GM12878 (cell line): ENCODE results near the gene NOS1. TPM values are rescaled to one million over a fixed set of nuclear protein-coding genes. Genes with fewer than 3 reads are reported as not detected.

Experiments used
- ATAC-seq: fragments of 200-7000 bp; cut with Tn5 transposase; 3 replicates; pipeline ENCODE4 v1.9.1; 2020; ENCODE audit warnings: mild to moderate bottlenecking, moderate library complexity
- BruUV-seq: library from RNA; stranded (reverse); fragments of 400-500 nt; replicated peaks from 2 replicates; lab custom pipeline; 2021; lab: Mats Ljungman, UMichigan
- CTCF ChIA-PET: fragments of 300-600 bp; sonication (Branson Sonifier 250); formaldehyde crosslinking; extraction: SDS; loops from one replicate; lab custom pipeline; 2021; ENCODE audit warnings: inconsistent platforms; lab: Yijun Ruan, JAX
- POLR2A ChIA-PET: fragments of 350-600 bp; formaldehyde crosslinking; extraction: SDS; loops from one replicate; lab custom pipeline; 2021; ENCODE audit warnings: inconsistent platforms; lab: Charles Lee
- RAD21 ChIA-PET: fragments of 300-600 bp; sonication (Branson Sonifier 250); formaldehyde crosslinking; loops from one replicate; lab custom pipeline; 2023; ENCODE audit warnings: antibody characterized with exemption; ENCODE audit not compliant: unreplicated experiment; lab: Charles Lee
- SMC1A ChIA-PET: fragments of 300-600 bp; sonication (Branson Sonifier 250); formaldehyde crosslinking; loops from one replicate; lab custom pipeline; 2023; ENCODE audit not compliant: unreplicated experiment, uncharacterized antibody; lab: Charles Lee
- DNase-seq: peaks from one replicate; pipeline ENCODE4 v3.0.0-alpha.2; 2011; ENCODE audit warnings: low read depth, low spot score
- FAIRE-seq: peaks from 3 replicates; lab custom pipeline; 2011; peaks lifted over from hg19 to GRCh38; lab: Jason Lieb, UNC
- H2AFZ ChIP-seq: 2 replicates; pipeline ENCODE4 v1.6.0; 2011; ENCODE audit warnings: low read depth, low read length, control low read depth; ENCODE audit not compliant: control insufficient read depth
- H3K27ac ChIP-seq: 2 replicates; pipeline ENCODE4 v1.5.1; 2011; ENCODE audit warnings: control low read depth; ENCODE audit not compliant: control insufficient read depth, insufficient read depth
- H3K27me3 ChIP-seq, 2 experiments: replicated peaks in 1 of 2; 2 replicates each; pipeline versions ENCODE4 v1.6.0 to v1.6.1; 2011; ENCODE audit warnings: low read length in 1 of 2; ENCODE audit not compliant: control insufficient read depth in 2 of 2, insufficient read depth in 2 of 2
- H3K36me3 ChIP-seq, 2 experiments: 2 replicates each; pipeline ENCODE4 v1.5.1; 2011; ENCODE audit warnings: low read length in 1 of 2; ENCODE audit not compliant: control insufficient read depth in 2 of 2, insufficient read depth in 2 of 2
- H3K4me1 ChIP-seq: 2 replicates; pipeline ENCODE4 v1.6.1; 2011; ENCODE audit warnings: mild to moderate bottlenecking, low read length, moderate library complexity, mixed read lengths; ENCODE audit not compliant: control insufficient read depth, insufficient read depth
- H3K4me2 ChIP-seq: 2 replicates; pipeline ENCODE4 v1.6.0; 2011; ENCODE audit warnings: control low read depth; ENCODE audit not compliant: control insufficient read depth, insufficient read depth
- H3K4me3 ChIP-seq: fragments of 200-600 bp; sonication (generic); 2 replicates; pipeline ENCODE4 v1.5.1; 2016
- H3K79me2 ChIP-seq: 2 replicates; pipeline ENCODE4 v1.6.0; 2011; ENCODE audit warnings: low read length; ENCODE audit not compliant: control insufficient read depth, insufficient read depth
- H3K9ac ChIP-seq: 2 replicates; pipeline ENCODE4 v1.8.0; 2011; ENCODE audit warnings: low read length, control low read depth, mixed read lengths; ENCODE audit not compliant: control insufficient read depth, insufficient read depth
- H3K9me3 ChIP-seq: replicated peaks from 3 replicates; pipeline ENCODE4 v1.5.1; 2011; ENCODE audit warnings: mild to moderate bottlenecking, low read length; ENCODE audit not compliant: control insufficient read depth, insufficient read depth
- H4K20me1 ChIP-seq: 2 replicates; pipeline ENCODE4 v1.6.0; 2011; ENCODE audit not compliant: control insufficient read depth, insufficient read depth
- CEBPB ChIP-seq, 2 experiments: fragments of 150-350 bp in 1 of 2; IDR thresholded peaks; 2 replicates each; pipeline ENCODE4 v1.6.1; 2012 to 2014; ENCODE audit warnings: low read depth in 2 of 2, low read length in 2 of 2, borderline replicate concordance in 1 of 2, inconsistent platforms in 1 of 2
- FOS ChIP-seq: IDR thresholded peaks from 3 replicates; pipeline ENCODE4 v1.6.1; 2011; ENCODE audit warnings: borderline replicate concordance; ENCODE audit not compliant: insufficient read length; ENCODE audit errors: extremely low read depth
- GATAD2B ChIP-seq: fragments of 450-650 bp; conservative IDR thresholded peaks from 2 replicates; pipeline ENCODE4 v1.6.1; 2017; ENCODE audit warnings: low read depth, mild to moderate bottlenecking, moderate library complexity
- KDM1A ChIP-seq: fragments of 200-600 bp; sonication (generic); IDR thresholded peaks from 2 replicates; pipeline ENCODE4 v1.6.1; 2016; ENCODE audit warnings: borderline replicate concordance
- NFYB ChIP-seq: IDR thresholded peaks from 2 replicates; pipeline ENCODE4 v1.6.1; 2011; ENCODE audit warnings: low read depth, mild to moderate bottlenecking, low read length, improper control_type of control experiment, moderate library complexity; ENCODE audit not compliant: insufficient read depth
- RAD51 ChIP-seq: fragments of 450-650 bp; IDR thresholded peaks from 2 replicates; pipeline ENCODE4 v1.6.1; 2016; ENCODE audit warnings: moderate library complexity, mild to moderate bottlenecking, inconsistent platforms
- SMC3 ChIP-seq: IDR thresholded peaks from 2 replicates; pipeline ENCODE4 v1.6.1; 2011; ENCODE audit warnings: low read length, improper control_type of control experiment, borderline replicate concordance
- TARDBP ChIP-seq: IDR thresholded peaks from 2 replicates; pipeline ENCODE4 v1.6.1; 2016; ENCODE audit warnings: borderline replicate concordance
- in situ Hi-C: fragments of 300-500 bp; cut with MboI; formaldehyde crosslinking; loops from 9 replicates; pipeline ENCODE4 v1.14.3; 2018; ENCODE audit warnings: mixed read lengths
- intact Hi-C: fragments of 100-400 bp; cut with micrococcal nuclease; formaldehyde crosslinking; loops from one replicate; pipeline ENCODE4 v1.14.2; 2022; ENCODE audit not compliant: unreplicated experiment
- polyA plus RNA-seq, 11 experiments: library from polyadenylated mRNA; depleted of rRNA in 4 of 11; unstranded in 6 of 11; stranded (reverse) in 5 of 11; fragments of >200 nt; fragmentation: Nextera tagmentation in 4 of 11; fragmentation: Illumina TruSeq in 1 of 11; extraction: Ambion mirVana in 4 of 11; extraction: Trizol in 1 of 11; gene quantifications; 1 replicate in 1 of 11; 2 replicates in 10 of 11; pipeline versions ENCODE4 v1.2.1 to v1.2.3, GENCODE V29; 2011 to 2016; ENCODE audit warnings: inconsistent platforms in 2 of 11, missing spikeins in 2 of 11, low read depth in 1 of 11
- total RNA-seq, 4 experiments: library from RNA; depleted of rRNA in 3 of 4; stranded (reverse); fragments of >200 nt in 3 of 4; fragmentation: Illumina TruSeq in 1 of 4; extraction: Trizol in 1 of 4; gene quantifications; 2 replicates each; pipeline versions ENCODE4 v1.2.1 to v1.2.3, GENCODE V29; 2013 to 2021
- TF ChIP-seq, protein P1 (sequence below): IDR thresholded peaks from 2 replicates; pipeline ENCODE4 v1.6.1; 2011; ENCODE audit warnings: low read depth, low read length, improper control_type of control experiment, borderline replicate concordance
- TF ChIP-seq, protein P2 (sequence below): IDR thresholded peaks from 2 replicates; pipeline ENCODE4 v1.6.1; 2012; ENCODE audit warnings: mild to moderate bottlenecking, low read depth, low read length
- TF ChIP-seq, protein P3 (sequence below): IDR thresholded peaks from 2 replicates; pipeline ENCODE4 v1.6.1; 2011; ENCODE audit warnings: borderline replicate concordance, low read depth, mild to moderate bottlenecking, moderate library complexity, mixed read lengths, low read length; ENCODE audit not compliant: insufficient read depth; ENCODE audit errors: extremely low read length
- TF ChIP-seq, protein P4 (sequence below): fragments of 450-650 bp; IDR thresholded peaks from 2 replicates; pipeline ENCODE4 v1.6.1; 2017; ENCODE audit warnings: mild to moderate bottlenecking, low read depth, inconsistent platforms; ENCODE audit not compliant: poor library complexity, severe bottlenecking
- TF ChIP-seq, protein P5 (sequence below): fragments of 450-650 bp; formaldehyde crosslinking; IDR thresholded peaks from 2 replicates; pipeline ENCODE4 v1.4.0; 2020; ENCODE audit warnings: mild to moderate bottlenecking, moderate library complexity

NOS1 gene
- total and polyA plus RNA-seq, 10 of the 15 experiments (the other 5 are each of a cell fraction or from before 2014, with no cell fraction given) = under 0.01 to 0.04 (median 0.01) TPM; not detected in 7

DNA sequence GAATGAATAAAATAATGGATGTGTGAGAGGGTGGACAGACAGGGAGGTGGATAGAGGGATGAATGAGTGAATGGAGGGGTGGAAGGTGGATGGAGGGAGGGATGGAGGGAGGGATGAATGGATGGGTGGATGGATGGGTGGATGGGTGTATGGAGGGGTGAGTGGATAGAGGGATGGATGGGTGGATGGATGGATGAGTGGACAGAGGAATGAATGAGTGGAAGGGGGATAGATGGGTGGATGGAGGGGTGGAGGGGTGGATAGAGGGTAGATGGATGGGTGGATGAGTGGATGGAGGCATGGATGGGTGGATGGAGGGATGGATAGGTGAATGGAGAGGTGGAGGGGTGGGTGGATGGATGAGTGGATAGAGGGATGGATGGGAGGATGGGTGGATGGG is 47.9 kb upstream of the NOS1 start:
- no peaks in the 10 kb centered on the region for H4K20me1 ChIP-seq
- no peaks in the 10 kb centered on the region for H3K27me3 ChIP-seq
- ATAC-seq = no peak
- H3K27ac ChIP-seq = no peak overlapping the region
- H3K4me3 ChIP-seq = no peak overlapping the region
- in situ Hi-C loops = no loop called here
- FAIRE-seq = no peak
- ChIA-PET RAD21 (no interaction called here), SMC1A (no interaction called here), POLR2A (no interaction called here), CTCF (no interaction called here)
- no TSS peak for BruUV-seq
- no peaks in the 10 kb centered on the region for H3K4me1 ChIP-seq
- no peaks in the 10 kb centered on the region for H3K36me3 ChIP-seq
- H3K9me3 ChIP-seq = no peaks in the 10 kb centered on the region
- intact Hi-C loops = no loop called here
- DNase-seq = no peak
- no peak overlapping the region for H2AFZ ChIP-seq
- no peak overlapping the region for H3K9ac ChIP-seq
- H3K4me2 ChIP-seq = no peak overlapping the region
- no peaks in the 10 kb centered on the region for H3K79me2 ChIP-seq
- TF ChIP-seq SMC3 (no peak), TARDBP (no peak), GATAD2B (no peak), CEBPB (IDR thresholded peaks at IDR 0.05; ENCODE audit: borderline replicate concordance in 1 of 2, low read depth in 2 of 2, low read length in 2 of 2) (no peak), NFYB (no peak), RAD51 (no peak), KDM1A (no peak), FOS (no peak)
- TF ChIP-seq, protein P1, sequence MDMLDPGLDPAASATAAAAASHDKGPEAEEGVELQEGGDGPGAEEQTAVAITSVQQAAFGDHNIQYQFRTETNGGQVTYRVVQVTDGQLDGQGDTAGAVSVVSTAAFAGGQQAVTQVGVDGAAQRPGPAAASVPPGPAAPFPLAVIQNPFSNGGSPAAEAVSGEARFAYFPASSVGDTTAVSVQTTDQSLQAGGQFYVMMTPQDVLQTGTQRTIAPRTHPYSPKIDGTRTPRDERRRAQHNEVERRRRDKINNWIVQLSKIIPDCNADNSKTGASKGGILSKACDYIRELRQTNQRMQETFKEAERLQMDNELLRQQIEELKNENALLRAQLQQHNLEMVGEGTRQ = no peak
- TF ChIP-seq, protein P2, sequence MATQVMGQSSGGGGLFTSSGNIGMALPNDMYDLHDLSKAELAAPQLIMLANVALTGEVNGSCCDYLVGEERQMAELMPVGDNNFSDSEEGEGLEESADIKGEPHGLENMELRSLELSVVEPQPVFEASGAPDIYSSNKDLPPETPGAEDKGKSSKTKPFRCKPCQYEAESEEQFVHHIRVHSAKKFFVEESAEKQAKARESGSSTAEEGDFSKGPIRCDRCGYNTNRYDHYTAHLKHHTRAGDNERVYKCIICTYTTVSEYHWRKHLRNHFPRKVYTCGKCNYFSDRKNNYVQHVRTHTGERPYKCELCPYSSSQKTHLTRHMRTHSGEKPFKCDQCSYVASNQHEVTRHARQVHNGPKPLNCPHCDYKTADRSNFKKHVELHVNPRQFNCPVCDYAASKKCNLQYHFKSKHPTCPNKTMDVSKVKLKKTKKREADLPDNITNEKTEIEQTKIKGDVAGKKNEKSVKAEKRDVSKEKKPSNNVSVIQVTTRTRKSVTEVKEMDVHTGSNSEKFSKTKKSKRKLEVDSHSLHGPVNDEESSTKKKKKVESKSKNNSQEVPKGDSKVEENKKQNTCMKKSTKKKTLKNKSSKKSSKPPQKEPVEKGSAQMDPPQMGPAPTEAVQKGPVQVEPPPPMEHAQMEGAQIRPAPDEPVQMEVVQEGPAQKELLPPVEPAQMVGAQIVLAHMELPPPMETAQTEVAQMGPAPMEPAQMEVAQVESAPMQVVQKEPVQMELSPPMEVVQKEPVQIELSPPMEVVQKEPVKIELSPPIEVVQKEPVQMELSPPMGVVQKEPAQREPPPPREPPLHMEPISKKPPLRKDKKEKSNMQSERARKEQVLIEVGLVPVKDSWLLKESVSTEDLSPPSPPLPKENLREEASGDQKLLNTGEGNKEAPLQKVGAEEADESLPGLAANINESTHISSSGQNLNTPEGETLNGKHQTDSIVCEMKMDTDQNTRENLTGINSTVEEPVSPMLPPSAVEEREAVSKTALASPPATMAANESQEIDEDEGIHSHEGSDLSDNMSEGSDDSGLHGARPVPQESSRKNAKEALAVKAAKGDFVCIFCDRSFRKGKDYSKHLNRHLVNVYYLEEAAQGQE = no peak
- TF ChIP-seq, protein P3, sequence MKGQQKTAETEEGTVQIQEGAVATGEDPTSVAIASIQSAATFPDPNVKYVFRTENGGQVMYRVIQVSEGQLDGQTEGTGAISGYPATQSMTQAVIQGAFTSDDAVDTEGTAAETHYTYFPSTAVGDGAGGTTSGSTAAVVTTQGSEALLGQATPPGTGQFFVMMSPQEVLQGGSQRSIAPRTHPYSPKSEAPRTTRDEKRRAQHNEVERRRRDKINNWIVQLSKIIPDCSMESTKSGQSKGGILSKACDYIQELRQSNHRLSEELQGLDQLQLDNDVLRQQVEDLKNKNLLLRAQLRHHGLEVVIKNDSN = no peak
- TF ChIP-seq, protein P4, sequence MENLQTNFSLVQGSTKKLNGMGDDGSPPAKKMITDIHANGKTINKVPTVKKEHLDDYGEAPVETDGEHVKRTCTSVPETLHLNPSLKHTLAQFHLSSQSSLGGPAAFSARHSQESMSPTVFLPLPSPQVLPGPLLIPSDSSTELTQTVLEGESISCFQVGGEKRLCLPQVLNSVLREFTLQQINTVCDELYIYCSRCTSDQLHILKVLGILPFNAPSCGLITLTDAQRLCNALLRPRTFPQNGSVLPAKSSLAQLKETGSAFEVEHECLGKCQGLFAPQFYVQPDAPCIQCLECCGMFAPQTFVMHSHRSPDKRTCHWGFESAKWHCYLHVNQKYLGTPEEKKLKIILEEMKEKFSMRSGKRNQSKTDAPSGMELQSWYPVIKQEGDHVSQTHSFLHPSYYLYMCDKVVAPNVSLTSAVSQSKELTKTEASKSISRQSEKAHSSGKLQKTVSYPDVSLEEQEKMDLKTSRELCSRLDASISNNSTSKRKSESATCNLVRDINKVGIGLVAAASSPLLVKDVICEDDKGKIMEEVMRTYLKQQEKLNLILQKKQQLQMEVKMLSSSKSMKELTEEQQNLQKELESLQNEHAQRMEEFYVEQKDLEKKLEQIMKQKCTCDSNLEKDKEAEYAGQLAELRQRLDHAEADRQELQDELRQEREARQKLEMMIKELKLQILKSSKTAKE = no peak
- TF ChIP-seq, protein P5, sequence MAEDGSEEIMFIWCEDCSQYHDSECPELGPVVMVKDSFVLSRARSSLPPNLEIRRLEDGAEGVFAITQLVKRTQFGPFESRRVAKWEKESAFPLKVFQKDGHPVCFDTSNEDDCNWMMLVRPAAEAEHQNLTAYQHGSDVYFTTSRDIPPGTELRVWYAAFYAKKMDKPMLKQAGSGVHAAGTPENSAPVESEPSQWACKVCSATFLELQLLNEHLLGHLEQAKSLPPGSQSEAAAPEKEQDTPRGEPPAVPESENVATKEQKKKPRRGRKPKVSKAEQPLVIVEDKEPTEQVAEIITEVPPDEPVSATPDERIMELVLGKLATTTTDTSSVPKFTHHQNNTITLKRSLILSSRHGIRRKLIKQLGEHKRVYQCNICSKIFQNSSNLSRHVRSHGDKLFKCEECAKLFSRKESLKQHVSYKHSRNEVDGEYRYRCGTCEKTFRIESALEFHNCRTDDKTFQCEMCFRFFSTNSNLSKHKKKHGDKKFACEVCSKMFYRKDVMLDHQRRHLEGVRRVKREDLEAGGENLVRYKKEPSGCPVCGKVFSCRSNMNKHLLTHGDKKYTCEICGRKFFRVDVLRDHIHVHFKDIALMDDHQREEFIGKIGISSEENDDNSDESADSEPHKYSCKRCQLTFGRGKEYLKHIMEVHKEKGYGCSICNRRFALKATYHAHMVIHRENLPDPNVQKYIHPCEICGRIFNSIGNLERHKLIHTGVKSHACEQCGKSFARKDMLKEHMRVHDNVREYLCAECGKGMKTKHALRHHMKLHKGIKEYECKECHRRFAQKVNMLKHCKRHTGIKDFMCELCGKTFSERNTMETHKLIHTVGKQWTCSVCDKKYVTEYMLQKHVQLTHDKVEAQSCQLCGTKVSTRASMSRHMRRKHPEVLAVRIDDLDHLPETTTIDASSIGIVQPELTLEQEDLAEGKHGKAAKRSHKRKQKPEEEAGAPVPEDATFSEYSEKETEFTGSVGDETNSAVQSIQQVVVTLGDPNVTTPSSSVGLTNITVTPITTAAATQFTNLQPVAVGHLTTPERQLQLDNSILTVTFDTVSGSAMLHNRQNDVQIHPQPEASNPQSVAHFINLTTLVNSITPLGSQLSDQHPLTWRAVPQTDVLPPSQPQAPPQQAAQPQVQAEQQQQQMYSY (CRISPR knock-in tag) = no peak
